Osteoblast (primary cell): Measurements from ENCODE around the gene NDUFS6. TPM values are rescaled to one million over a fixed set of nuclear protein-coding genes. Genes with fewer than 3 reads are reported as not detected.
A peak's percentile ranks its signal among the peaks of the same experiment; 100 is the strongest.
"Not testable (repeated sequence)": the region's sequence is repeated elsewhere in the genome, so short reads cannot be mapped to it uniquely, and the experiment has no call there.

Experiments
- DNase-seq: peaks from one replicate; pipeline ENCODE4 v3.0.0; 2011; ENCODE audit warnings: low spot score, mixed read lengths; ENCODE audit not compliant: insufficient read length; ENCODE audit errors: missing footprints
- H2AFZ ChIP-seq: 2 replicates; pipeline ENCODE4 v1.6.0; 2011; ENCODE audit warnings: mild to moderate bottlenecking, low read length
- H3K27ac ChIP-seq: 2 replicates; pipeline ENCODE4 v1.5.1; 2011; ENCODE audit warnings: mild to moderate bottlenecking, low read depth, low read length, moderate library complexity
- H3K27me3 ChIP-seq: 2 replicates; pipeline ENCODE4 v1.6.0; 2012; ENCODE audit warnings: mild to moderate bottlenecking, control low read depth, inconsistent platforms, low read length, moderate library complexity; ENCODE audit not compliant: insufficient read depth
- H3K36me3 ChIP-seq: 2 replicates; pipeline ENCODE4 v1.5.1; 2011; ENCODE audit warnings: mild to moderate bottlenecking, low read length, control low read depth, moderate library complexity; ENCODE audit not compliant: insufficient read depth
- H3K4me1 ChIP-seq: 2 replicates; pipeline ENCODE4 v1.5.1; 2011; ENCODE audit warnings: mild to moderate bottlenecking, low read length, control low read depth, moderate library complexity; ENCODE audit not compliant: insufficient read depth
- H3K4me2 ChIP-seq: 2 replicates; pipeline ENCODE4 v1.6.0; 2011; ENCODE audit warnings: mild to moderate bottlenecking, low read length; ENCODE audit not compliant: insufficient read depth
- H3K4me3 ChIP-seq: fragments of 200-600 bp; sonication (generic); 3 replicates; pipeline ENCODE4 v1.5.1; 2012; ENCODE audit warnings: mild to moderate bottlenecking, low read length, inconsistent platforms; ENCODE audit not compliant: insufficient read depth
- H3K79me2 ChIP-seq: 2 replicates; pipeline ENCODE4 v1.6.0; 2012; ENCODE audit warnings: mild to moderate bottlenecking, low read length, control low read depth, inconsistent platforms; ENCODE audit not compliant: insufficient read depth
- H3K9me3 ChIP-seq: 2 replicates; pipeline ENCODE4 v1.5.1; 2011; ENCODE audit warnings: low read depth, low read length, control low read depth
- H4K20me1 ChIP-seq: 2 replicates; pipeline ENCODE4 v1.6.0; 2012; ENCODE audit warnings: mild to moderate bottlenecking, low read length, control low read depth; ENCODE audit not compliant: insufficient read depth
- total RNA-seq: library from RNA; depleted of rRNA; stranded (reverse); fragments of >200 nt; gene quantifications from 2 replicates; pipeline ENCODE4 v1.2.3, GENCODE V29; 2012
- TF ChIP-seq, protein P1 (sequence below): IDR thresholded peaks from 2 replicates; pipeline ENCODE4 v1.5.1; 2011; ENCODE audit warnings: mild to moderate bottlenecking, low read depth, low read length, moderate library complexity; ENCODE audit errors: extremely low read depth

Gene NDUFS6
- total RNA-seq, 1 donor, result 23.9 TPM

DNA sequence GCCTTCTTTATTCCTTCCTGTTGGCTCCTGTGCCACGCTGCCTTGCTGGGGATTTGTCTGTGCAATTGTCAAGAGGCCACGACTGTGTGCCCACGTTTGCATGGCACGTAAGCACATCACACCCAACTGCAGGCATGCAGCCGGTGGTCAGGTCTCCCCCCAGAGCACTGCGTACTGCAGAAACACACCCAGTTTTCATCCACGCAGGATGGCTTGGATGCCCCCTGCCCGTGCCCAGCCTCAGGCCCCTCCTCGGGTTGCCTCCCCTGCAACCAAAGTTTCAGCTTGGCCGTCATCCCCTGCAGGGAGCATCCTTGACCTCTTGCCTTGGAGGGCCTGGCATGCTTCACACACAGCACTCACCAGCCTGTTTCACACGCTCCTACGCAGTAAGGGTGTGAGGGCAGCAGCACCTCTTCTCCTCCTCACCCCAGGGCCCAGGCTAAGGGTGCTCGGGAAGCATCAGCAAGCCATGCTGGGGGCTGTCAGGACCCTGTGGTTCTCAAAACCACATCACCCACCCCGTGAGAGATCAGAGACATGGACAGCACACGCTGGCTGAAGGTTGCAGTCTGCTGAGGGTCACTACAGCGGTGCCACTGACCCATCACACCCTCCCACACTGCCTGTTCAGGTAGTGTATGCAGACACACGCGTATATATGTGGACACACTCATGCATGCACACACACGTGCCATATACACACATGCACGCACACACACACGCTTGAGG is 4.7 kb upstream of the NDUFS6 start:
- peaks cover 7% of the 10 kb centered on the region for H4K20me1 ChIP-seq
- H3K4me1 ChIP-seq, result peaks cover 47% of the 10 kb centered on the region
- TF ChIP-seq, protein P1, sequence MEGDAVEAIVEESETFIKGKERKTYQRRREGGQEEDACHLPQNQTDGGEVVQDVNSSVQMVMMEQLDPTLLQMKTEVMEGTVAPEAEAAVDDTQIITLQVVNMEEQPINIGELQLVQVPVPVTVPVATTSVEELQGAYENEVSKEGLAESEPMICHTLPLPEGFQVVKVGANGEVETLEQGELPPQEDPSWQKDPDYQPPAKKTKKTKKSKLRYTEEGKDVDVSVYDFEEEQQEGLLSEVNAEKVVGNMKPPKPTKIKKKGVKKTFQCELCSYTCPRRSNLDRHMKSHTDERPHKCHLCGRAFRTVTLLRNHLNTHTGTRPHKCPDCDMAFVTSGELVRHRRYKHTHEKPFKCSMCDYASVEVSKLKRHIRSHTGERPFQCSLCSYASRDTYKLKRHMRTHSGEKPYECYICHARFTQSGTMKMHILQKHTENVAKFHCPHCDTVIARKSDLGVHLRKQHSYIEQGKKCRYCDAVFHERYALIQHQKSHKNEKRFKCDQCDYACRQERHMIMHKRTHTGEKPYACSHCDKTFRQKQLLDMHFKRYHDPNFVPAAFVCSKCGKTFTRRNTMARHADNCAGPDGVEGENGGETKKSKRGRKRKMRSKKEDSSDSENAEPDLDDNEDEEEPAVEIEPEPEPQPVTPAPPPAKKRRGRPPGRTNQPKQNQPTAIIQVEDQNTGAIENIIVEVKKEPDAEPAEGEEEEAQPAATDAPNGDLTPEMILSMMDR, result no peak

DNA sequence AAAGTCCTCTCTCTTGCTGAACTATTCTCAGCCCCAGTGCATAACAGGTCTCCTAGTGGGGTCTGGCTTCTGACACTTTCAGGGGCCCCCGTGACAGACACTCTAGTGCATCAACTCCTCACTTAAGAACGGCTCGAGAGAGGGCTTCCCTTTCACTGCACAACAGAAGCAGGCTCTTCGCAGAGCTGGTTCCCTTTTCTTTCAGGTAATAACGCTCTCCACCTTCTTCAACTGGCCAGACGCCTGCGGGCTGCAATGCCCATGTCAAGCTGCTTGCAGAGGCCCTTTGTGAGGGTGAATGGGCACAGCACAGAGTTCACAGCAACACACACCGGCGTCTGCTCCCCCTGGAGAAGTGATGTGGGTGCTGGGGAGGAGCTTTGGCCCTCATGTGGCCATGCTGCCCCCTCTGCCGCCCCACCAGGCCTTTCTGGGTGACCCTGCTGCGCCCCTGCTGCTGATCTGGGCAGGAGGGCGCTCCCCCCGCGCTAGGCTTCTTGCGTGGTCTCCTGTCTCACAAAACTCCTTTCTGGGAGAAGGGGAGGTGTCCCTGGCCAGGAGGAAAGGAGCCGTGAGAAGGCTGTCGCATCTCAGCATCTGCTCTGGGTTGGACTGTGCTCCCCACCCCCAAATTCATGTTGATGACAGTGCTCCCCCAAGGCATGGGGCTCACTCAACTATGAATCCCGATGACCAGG is 4.0 kb upstream of the NDUFS6 start:
- no peak overlapping the region for H3K4me3 ChIP-seq
- H3K4me2 ChIP-seq, result no peak overlapping the region
- peaks cover 7% of the 10 kb centered on the region for H4K20me1 ChIP-seq
- peaks cover 19% of the 10 kb centered on the region for H3K36me3 ChIP-seq
- TF ChIP-seq, protein P1, result no peak
- peaks cover 39% of the 10 kb centered on the region for H3K79me2 ChIP-seq
- DNase-seq, result peak; percentile 30
- H2AFZ ChIP-seq, result no peak overlapping the region
- no peak overlapping the region for H3K27ac ChIP-seq
- no peaks in the 10 kb centered on the region for H3K9me3 ChIP-seq
- H3K4me1 ChIP-seq, result peaks cover 48% of the 10 kb centered on the region
- H3K27me3 ChIP-seq, result no peaks in the 10 kb centered on the region

More for the DNA sequence above, 4.7 kb upstream of the NDUFS6 start:
- Histone ChIP-seq H3K27ac (no peak overlapping the region), H3K4me3 (no peak overlapping the region), H3K27me3 (no peaks in the 10 kb centered on the region), H3K9me3 (no peaks in the 10 kb centered on the region), H3K79me2 (peaks cover 32% of the 10 kb centered on the region), H3K36me3 (peaks cover 19% of the 10 kb centered on the region), H3K4me2 (no peak overlapping the region), H2AFZ (no peak overlapping the region)
- DNase-seq, result peak; percentile 6

DNA sequence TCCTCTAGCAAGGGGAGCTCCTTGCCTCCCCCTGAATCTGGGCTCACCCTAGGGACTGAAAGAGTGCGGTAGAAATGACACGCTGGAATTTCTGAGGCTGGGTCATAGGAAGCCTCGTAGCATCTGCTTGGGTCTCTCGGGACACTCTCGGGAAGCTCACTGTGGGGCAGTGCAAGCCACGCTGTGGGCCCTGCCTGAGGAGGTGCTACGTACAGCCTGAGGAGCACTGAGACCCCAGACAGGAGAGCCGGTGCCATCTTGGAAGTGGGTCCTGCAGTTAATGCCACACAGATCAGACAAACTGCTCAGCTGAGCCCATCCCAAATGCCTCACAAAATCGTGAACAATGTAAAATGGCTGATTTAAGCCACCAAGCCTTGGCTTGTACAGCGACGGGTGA is 3.4 kb upstream of the NDUFS6 start:
- H3K36me3 ChIP-seq, result peaks cover 23% of the 10 kb centered on the region
- H4K20me1 ChIP-seq, result peaks cover 7% of the 10 kb centered on the region
- no peak overlapping the region for H3K27ac ChIP-seq
- no peaks in the 10 kb centered on the region for H3K9me3 ChIP-seq
- peaks cover 44% of the 10 kb centered on the region for H3K4me1 ChIP-seq
- H2AFZ ChIP-seq, result no peak overlapping the region
- DNase-seq, result peak; percentile 35
- H3K79me2 ChIP-seq, result peaks cover 45% of the 10 kb centered on the region
- no peak overlapping the region for H3K4me3 ChIP-seq
- no peaks in the 10 kb centered on the region for H3K27me3 ChIP-seq
- no peak overlapping the region for H3K4me2 ChIP-seq
- TF ChIP-seq, protein P1, result no peak

DNA sequence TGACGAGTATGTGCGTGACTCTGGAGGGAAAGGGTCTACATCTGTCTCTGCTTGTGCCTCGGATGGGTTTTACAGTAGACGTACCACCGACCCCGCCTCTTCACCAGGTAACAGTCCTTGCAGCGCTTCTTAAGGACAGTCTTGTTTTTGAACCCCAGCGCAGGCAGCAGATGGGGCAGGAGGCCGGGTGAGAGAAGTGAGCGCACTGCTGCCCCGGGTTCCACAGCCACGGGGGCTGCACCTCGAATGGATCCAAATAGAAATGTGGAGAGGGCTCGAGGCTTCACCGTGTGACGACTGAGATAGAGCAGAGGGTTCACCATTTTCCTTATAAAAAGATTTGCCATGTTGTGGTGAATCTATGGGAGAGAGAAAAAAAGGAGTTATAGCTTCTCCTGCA is 2.6 kb upstream of the NDUFS6 start:
- Histone ChIP-seq H3K27ac (peak overlapping the region; percentile 90), H2AFZ (peak overlapping the region; percentile 18), H3K4me1 (peaks cover 37% of the 10 kb centered on the region), H3K4me3 (peak overlapping the region; percentile 95), H3K4me2 (peak overlapping the region; percentile 98), H3K36me3 (peaks cover 31% of the 10 kb centered on the region), H3K79me2 (peaks cover 52% of the 10 kb centered on the region)
- DNase-seq, H3K9me3 ChIP-seq, H3K27me3 ChIP-seq, H4K20me1 ChIP-seq: not testable (repeated sequence)
